ENCODE measurements around the gene TMEM202.
"Not testable (repeated sequence)": the region's sequence is repeated elsewhere in the genome, so short reads cannot be mapped to it uniquely, and the experiment has no call there.

Gene TMEM202

GRCh38 chr15:72404841-72405240 lies 6.7 kb downstream of the TMEM202 start:
- no peak for DNase-seq

GRCh38 chr15:72406936-72407335 lies 8.8 kb downstream of the TMEM202 start:
- no peak for DNase-seq

GRCh38 chr15:72411111-72411510 lies 13.0 kb downstream of the TMEM202 start:
- DNase-seq: no peak

- no peak for DNase-seq
Measured at GRCh38 chr15:72411544-72411943, 13.4 kb downstream of the TMEM202 start.

GRCh38 chr15:72413337-72413736 lies 15.2 kb downstream of the TMEM202 start:
- not testable (repeated sequence) for DNase-seq

- no peak for DNase-seq
Measured at GRCh38 chr15:72415304-72415703, 17.2 kb downstream of the TMEM202 start.

- DNase-seq: not testable (repeated sequence)
Measured at GRCh38 chr15:72419768-72420167, 21.7 kb downstream of the TMEM202 start.

GRCh38 chr15:72420576-72420975 lies 22.5 kb downstream of the TMEM202 start:
- no peak for DNase-seq

- no peak for DNase-seq
Measured at GRCh38 chr15:72421484-72421883, 23.4 kb downstream of the TMEM202 start.

GRCh38 chr15:72423256-72423655 lies 25.2 kb downstream of the TMEM202 start:
- DNase-seq: no peak

GRCh38 chr15:72426753-72427152 lies 28.6 kb downstream of the TMEM202 start:
- DNase-seq: no peak

- DNase-seq: no peak
Measured at GRCh38 chr15:72437650-72438316, 39.7 kb downstream of the TMEM202 start.

GRCh38 chr15:72442848-72443247 lies 44.7 kb downstream of the TMEM202 start:
- DNase-seq: not testable (repeated sequence)

- no peak for DNase-seq
Measured at GRCh38 chr15:72445426-72445825, 47.3 kb downstream of the TMEM202 start.

GRCh38 chr15:72450805-72451204 lies 52.7 kb downstream of the TMEM202 start:
- no peak for DNase-seq

GRCh38 chr15:72451224-72451623 lies 53.1 kb downstream of the TMEM202 start:
- DNase-seq: no peak

- DNase-seq: no peak
Measured at GRCh38 chr15:72456684-72457083, 58.6 kb downstream of the TMEM202 start.
